RKO (cell line): Measurements from ENCODE around the gene LCN1.
A peak's percentile ranks its signal among the peaks of the same experiment; 100 is the strongest.
"Not testable (repeated sequence)": the region's sequence is repeated elsewhere in the genome, so short reads cannot be mapped to it uniquely, and the experiment has no call there.

Experiments used
- DNase-seq: peaks from one replicate; pipeline ENCODE4 v3.0.0-alpha.2; 2016; ENCODE audit warnings: low spot score

Gene LCN1

DNA sequence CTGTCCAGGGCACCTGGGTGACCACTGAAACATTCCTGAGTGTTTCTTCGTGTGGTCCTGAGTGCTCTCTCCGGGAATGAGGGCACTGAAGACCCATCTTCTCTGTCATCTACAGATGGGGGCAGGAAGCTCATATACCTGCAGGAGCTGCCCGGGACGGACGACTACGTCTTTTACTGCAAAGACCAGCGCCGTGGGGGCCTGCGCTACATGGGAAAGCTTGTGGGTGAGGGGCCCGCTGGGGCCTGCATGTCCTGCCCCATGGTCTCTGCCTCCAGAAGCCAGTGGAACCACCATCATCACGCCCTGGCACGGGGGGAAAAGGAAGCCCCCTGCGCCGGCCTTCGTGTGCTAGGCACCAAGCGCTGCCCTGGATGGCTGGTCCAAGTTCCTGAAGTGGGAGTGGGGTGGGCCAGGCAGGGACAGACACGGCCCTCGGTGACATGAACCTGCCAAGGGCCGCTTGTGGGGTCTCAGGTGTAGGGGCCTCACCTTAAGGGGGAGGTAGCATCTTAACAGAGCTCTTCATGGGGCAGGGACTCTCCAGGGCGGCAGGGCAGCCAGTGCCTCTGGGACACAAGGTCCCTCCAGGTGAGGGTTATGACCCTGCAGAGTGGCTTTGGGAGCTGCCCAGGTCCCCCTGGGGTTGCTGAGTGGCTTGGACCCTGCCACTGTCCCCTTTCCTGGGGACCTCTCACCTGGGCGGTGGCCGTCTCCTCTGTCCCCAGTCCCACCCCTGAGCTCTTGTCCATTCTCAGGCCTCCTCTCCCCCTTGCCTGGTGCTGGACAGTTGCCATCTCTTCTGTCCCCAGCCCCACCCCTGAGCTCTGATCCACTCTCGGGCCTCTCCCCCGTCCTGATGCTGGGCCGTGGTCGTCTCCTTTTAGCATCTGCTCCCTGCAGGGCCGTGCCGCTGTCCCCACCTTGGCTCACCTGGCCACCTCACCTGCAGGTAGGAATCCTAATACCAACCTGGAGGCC lies 26.8 kb downstream of the LCN1 start:
- no peak for DNase-seq

DNA sequence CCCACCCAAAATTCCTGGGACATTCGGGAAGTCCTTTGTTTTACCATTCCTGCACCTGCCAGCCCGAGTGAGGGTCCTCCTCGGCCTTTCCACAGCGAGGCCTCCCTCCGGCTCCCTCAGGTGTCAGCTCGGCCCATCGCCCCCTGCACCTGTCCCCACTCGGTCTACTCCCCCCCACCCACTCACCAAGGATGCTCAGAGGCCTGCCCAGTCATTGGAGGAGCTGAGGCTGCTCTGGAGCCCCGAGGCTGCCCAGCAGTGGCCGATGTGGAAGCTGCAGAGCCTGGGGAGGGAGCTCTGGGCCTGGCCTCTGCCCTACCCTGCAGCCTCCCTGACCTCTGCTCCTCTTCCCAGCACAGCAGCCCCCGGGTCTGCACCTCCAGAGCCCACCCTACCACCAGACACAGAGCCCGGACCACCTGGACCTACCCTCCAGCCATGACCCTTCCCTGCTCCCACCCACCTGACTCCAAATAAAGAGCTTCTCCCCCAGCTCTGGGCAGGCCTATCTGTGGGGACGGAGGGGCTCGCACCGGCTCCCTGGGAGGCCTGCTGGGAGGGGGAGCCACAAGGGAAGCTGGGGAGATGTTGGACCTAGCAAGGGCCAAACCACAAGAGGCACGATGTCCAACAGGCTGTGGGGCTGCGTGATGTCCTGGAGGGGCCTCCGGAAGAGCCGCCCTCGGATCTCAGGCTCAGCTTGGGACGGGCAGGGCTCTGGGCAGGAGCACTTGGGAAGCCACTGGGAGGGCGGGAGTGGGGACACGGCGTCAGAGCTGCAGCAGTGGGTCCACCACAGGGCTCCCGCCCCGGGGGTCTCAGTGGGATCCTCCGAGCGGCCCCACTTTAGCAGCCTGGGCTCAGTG lies 28.5 kb downstream of the LCN1 start:
- DNase-seq: not testable (repeated sequence)

DNA sequence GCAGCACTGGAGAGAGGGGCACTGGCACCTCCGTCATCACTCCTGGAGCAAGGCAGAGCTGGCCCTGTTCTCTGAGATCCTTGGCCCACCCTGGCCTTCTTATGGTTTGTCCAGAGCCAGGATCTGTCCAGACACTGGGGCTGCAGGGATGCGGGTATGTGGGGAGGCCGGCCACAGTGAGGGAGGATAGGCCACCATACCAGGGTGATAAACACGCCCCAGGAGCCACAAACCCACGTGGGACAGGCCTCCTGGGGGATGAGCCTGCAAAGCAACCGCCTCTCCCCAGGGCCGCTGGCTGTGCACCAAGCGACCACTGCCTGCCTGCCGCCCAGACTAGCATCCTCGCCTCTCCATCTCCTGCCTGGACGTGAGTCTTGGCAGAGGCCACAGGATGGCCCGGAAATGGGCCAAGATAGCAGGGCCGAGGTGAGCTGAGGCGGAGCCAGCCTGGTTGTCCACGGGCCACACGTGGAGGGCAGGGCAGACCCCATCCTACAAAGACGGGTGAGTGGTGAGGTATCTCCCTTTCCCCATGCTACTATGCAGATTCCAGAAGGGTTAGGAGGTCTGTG lies 29.2 kb downstream of the LCN1 start:
- DNase-seq: no peak

DNA sequence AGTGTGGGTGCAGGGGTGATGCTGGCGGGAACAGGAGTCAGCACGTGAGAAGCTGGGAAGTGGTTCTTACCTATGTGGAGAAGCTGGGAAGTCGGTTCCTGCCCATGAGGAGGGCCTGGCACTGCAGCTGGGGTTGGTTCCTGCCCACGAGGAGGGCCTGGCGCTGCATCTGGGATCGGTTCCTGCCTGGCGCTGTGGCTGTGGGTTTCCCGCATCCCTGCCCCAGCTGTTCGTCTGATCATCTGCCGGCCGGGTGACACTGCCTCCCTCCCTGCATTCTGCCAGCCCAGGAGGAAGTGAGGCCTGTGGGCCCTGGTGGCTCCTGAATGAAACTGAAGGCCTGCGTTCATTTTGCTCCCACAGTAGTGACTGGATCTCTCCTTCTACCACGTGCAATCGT lies 29.8 kb downstream of the LCN1 start:
- DNase-seq: no peak

DNA sequence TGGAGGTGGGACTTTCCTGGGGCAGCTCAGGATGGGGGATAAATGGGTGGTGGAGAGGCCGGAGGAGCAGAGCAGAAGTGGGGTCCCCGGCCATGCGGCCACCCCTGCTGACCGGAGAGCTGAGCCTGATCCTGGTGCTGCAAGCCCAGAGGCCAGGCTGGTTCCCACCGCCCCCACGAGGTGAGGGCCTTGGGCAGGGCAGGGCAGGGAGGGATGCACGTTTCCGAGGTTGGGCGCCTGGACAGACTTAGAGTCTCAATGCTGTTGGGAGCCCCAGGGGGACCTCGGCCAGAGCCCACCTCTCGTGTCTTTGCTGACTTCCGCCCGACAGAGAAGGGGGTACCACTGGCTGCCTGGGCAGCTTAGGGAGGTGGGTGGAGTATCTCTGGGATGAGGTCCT lies 30.2 kb downstream of the LCN1 start:
- no peak for DNase-seq

DNA sequence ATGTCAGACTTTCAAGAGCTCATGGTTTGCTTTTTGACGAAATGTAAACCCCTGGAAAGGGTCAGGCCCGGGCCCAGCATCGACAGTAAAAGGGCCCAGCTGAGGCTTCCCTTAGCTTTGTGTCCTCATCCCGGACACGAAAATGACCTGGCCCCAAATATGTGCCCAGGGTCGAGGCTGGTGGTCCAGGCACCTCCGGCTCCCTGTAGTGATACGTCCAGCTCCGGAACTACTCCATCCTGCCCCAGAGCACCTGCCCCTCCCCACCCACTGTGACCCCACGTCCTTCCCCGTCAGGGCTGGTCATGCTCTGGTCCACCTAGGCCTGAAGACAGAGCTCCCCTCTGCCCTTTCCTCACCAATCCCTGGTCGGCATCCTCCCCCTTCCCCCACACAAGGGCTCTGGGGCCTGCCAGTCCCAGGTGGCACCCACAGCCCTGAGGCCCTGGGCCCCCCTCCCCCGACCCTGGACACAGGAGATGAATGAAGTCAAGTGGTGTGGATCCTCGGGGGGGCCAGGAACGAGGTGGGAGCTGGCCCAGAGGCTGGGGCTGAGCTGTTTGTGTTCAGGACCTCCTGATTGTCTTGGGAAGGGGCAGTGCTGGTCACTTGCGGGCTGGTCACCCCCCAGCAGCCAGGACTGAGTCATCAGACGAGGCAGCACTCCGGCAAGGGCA lies 30.9 kb downstream of the LCN1 start:
- DNase-seq: no peak

DNA sequence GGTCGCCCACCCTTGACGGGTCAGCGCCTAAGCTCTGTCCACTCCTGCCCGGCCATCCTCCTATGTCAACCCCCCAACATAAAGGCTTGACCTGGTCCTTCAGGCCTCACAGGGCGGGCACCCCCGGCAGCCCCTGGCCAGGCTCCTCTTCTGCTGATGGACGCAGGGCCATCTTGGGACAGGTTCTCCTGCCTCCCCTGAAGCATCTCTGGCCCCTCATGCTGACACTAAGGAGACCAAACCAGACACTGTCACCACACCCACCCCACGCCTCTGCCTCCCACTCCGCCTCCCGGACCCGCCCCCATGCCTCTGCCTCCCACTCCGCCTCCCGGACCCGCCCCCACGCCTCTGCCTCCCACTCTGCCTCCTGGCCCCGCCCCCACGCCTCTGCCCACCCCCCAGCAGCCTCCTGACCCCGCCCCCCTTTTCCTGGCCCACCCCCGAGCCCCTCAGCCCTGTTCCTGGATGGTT lies 31.5 kb downstream of the LCN1 start:
- DNase-seq: no peak

DNA sequence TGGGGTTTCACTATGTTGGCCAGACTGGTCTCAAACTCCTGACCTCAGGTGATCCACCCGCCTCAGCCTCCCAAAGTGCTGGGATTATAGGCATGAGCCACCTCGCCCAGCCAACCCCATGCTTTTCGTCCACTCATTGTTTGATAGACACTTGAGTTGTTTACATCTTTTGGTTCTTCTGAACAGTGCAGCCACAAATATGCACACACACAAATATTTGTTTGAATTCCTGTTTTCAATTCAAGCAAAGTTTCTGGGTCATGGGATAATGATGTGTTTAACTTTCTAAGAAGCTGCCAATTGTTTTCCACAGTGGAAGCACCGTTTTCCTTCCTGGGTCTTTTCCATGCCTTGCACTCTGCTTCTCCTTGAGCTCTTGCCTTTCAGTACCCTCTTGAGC lies 33.5 kb downstream of the LCN1 start:
- no peak for DNase-seq

DNA sequence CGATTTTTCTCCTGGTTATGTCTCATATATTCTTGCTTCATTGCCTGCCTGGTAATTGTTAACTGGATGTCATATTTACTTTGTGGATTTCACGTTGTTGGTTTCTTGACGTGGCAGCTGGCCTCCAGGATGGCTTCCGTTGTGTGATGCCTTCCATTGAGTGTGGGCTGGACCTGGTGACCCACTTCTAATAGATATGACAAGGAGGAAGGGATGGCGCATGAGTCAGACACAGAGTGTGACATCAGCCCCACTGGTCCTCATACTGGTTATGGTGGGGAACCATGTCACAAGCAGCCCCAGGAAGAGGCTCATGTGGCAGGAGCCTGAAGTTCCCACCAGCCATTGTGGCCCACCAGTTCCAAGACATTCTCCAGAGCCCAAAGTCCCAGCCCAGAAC lies 34.0 kb downstream of the LCN1 start:
- DNase-seq: no peak

DNA sequence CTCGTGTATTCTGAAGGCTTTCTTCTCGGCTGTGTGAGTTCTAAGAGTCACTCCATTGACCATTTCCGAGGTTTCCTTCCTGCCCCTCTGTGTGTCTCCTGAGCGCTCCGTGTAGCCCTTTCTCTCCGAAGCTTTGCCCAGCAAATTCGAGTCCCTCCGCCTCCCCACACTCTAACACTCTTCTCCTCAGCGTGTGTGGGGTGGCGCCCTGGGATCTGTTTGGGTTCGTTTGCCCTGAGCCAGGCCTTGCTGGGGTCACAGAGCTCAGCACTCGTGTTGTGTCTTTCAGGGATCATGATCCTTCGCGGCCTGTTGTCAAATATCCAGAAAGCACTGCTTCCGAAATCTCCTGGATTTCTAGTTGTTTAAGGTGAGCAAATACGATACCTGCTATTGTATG lies 34.7 kb downstream of the LCN1 start:
- DNase-seq: no peak

DNA sequence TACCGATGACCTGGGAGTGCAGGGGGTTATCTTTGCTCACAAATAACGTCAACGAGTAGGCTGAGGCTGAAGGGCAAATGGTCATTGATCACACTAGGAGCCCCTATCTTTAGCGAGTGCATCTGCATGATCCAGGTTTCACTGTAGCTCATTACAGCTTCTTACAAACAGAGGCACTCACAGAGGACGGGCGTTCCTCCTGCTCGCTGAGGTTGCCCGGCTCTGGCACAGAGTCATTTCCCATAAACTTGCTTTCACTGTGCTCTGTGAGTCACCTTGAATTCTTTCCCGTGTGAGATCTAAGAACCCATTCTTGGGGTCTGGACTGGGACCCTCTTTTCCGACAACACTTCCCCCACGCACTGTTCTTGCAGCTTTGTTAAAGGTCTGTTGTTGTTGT lies 38.4 kb downstream of the LCN1 start:
- no peak for DNase-seq

DNA sequence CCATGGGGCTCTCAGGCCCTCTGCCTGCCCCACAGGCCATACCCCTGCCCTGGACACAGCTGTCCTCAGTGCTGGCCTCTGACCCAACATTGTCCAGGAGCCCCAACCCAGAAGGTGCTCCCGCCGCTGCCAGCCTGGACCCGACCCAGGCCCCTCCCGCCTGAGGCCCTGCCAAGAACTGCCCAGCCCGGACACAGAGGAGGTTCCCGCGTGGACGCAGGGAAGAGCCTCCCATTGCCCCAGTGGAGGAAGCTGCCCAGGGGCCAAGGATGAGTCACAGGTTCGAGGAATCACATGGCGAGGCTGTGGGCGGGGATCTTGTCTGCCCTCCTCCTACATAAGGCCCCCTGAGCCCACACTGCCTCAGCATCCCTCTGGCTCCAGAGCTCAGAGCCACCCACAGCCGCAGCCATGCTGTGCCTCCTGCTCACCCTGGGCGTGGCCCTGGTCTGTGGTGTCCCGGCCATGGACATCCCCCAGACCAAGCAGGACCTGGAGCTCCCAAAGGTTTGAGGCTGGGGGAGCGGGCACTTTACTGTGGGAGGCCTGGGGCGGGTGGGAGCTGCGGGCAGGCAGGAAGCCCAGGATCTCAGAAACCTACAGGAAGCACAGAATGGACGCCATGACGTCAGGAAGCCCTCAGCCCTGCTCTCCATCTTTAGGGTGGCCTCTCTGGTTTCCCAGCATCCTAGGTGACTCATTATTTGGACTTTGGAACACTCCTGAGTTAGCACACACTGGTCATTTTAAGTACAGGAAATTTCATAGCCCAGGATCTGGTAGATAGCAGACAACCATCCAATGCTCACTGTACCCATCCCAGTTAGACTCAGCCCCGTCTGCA lies 40.4 kb downstream of the LCN1 start, which contains the start of gene PAEP:
TSS of gene PAEP (plus strand) at position 366 of the 844 bp plus-strand sequence.
- peak; percentile 62 for DNase-seq

DNA sequence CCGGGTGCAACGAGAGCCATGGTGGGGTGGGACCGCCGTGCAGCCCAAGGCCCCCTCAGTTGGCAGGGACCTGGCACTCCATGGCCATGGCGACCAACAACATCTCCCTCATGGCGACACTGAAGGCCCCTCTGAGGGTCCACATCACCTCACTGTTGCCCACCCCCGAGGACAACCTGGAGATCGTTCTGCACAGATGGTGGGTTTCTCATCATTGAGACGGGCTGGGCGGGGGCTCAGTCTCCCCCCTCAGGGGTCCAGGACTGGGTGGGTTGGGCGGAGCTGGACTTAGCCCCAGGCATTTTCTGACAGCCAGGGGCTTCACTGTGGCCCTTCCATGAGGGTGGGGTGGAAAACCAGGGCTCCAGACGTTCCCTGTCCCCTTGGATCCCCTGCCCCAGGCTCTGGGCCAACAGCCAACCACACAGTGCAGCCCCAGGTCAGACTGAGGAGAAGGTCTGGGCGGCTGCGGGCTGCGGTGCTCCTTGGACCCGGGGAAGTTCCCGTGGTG lies 41.0 kb downstream of the LCN1 start:
- no peak for DNase-seq

DNA sequence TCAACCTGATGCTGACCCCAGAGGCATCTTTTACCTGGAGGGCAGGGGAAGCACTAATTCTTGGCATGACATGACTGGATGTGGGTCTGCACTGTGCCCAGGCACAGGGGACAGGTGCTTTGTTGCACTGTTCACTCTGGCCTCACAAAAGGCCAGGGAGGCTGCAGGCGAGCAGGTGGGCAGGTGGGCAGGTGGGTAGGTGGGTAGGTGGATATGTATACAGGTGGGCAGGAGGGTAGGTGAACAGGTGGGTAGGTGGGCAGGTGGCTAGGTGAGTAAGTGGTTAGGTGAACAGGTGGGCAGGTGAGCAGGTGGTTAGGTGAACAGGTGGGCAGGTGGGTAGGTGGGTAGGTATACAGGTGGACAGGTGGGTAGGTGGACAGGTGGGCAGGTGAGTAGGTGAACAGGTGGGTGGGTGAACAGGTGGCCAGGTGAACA lies 41.8 kb downstream of the LCN1 start:
- DNase-seq: no peak

DNA sequence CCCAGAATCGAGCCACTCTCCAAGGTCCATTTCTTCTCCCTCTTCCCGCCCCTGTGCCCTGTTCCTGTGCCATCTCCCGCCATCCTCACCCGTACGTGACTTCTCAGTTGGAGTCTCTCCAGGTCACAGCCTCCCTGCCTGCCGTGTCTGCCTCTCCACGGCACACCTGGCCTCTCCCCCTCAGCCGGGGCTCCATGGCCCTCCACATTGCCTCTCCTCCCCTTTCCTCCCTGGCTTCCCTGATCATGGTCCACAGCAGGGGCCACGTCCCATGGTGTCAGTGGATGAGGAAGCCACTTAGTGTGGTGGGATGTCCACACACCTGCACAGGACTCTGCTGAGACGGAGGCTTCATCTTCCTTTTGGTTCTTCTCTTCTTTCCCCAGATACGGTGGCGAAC lies 42.6 kb downstream of the LCN1 start:
- DNase-seq: no peak

DNA sequence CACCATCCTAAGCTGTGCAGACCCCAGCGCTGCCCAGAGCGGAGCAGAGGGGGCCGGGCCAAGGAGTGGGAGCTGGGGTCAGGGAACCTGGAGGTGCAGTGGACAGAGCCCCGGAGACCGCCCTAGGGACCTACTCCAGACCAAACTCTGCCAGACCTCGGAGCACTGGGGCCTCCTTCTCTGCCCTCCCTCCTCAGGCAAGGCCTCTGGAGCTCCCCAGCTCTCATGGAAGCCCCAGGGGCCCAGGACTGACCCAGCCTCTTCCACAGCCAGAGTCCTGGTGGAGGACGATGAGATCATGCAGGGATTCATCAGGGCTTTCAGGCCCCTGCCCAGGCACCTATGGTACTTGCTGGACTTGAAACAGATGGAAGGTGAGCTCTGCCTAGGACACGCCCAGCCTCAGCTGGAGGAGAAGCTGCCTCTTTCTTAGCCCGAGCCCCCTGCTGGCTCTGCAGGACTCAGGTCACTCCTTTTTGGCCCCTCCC lies 43.9 kb downstream of the LCN1 start:
- DNase-seq: no peak

DNA sequence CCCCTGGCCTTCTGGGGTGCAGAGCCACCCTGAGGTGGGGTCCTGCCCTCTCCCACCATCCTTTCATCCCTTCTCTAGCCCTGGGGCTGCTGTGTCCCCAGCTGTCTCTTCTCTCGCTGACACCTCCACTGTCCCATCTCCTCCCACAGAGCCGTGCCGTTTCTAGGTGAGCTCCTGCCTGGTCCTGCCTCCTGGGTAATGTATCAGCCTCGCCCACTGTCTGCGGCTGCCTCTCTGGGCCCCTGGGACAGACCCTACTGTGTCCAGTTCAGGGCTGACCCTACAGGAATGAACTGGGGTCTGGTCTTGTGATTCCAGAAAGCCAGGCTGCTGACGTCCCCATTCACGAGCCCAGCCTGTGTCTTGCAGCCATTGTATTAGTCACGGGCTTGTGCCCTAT lies 44.4 kb downstream of the LCN1 start:
- no peak for DNase-seq

DNA sequence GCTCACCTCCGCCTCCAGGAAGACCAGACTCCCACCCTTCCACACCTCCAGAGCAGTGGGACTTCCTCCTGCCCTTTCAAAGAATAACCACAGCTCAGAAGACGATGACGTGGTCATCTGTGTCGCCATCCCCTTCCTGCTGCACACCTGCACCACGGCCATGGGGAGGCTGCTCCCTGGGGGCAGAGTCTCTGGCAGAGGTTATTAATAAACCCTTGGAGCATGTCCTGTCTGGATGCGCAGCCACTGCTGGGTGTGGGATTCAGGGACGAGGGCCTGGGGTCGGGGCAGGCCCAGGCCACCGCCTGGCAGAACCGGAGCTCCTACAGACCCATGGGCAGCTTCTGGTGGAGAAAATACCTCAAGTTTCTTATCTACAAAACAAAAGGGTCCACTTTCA lies 45.3 kb downstream of the LCN1 start:
- DNase-seq: no peak

DNA sequence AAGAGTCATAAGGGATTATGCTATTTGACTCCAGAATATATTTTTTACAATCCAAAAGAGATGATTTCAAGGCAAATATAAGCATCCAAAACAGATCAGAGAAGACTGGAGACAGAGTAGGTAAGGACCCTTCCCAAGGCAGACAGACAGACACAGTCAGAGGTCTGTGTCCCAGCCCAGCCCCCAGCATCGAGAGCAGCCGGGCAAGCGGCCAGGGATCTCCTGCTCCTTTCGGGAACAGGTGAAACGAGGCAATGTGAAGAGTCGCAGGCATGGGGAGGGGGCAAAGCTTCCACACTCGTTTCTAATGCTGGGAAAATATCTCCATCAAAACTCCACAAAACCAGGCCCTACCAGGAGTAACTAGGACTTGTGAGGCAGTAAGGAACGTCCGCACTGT lies 46.1 kb downstream of the LCN1 start:
- no peak for DNase-seq

DNA sequence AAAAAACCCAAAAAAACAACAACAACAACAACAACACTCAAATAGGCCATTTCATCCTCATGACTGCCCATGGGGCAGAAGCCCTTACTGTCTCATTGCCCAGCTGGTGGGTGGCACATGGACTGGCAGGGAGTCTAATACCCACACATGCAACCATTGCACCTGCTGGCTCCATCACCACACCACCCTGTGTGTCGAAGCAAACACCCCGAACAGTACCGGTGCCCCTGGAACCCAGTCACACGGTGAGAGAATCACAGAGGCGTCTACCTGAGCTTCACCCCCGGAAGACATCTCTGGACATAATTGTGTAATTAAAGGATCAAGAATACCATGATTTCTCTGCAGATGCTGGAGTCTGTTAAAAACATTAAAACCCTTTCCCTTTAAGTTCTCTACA lies 46.8 kb downstream of the LCN1 start:
- no peak for DNase-seq

DNA sequence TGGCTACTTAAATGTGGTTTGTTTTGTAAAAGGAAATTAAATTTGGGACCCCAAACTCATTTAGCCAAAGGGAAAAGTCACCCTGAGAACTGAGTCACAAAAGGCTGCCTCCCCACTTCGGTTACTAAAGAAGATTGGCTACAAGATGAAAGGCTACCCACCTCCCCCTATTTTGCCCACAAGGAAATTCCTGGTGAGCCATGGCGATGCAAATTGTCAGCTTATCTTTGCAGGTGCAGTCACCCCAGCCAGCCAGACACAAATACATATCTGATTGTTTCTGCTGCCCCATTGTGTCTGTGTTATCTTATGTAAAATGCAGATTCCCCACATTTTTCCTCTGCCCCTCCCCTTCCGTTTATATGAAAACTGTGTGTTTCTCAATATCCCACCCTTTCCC lies 49.2 kb downstream of the LCN1 start:
- no peak for DNase-seq
